EH (cell line): ENCODE data around the gene LCA5L.
A peak's percentile ranks its signal among the peaks of the same experiment; 100 is the strongest.
"Not testable (repeated sequence)": the region's sequence is repeated elsewhere in the genome, so short reads cannot be mapped to it uniquely, and the experiment has no call there.

Source experiments
- DNase-seq: peaks from one replicate; pipeline ENCODE4 v3.0.0-alpha.2; 2015; ENCODE audit warnings: low read depth

The LCA5L gene

GRCh38 chr21:39451332-39452206 lies 6.0 kb upstream of the LCA5L start, which contains the start of gene SH3BGR:
Gene SH3BGR (plus strand): TSS chr21:39451970. CDS start chr21:39452097, 127 bp downstream.
- no peak for DNase-seq

GRCh38 chr21:39447264-39447663 lies 1.7 kb upstream of the LCA5L start:
- no peak for DNase-seq

- DNase-seq, result peak; percentile 74
Observed at GRCh38 chr21:39444421-39445180, 977 bp downstream of the LCA5L start.

- DNase-seq, result peak; percentile 57
Observed at GRCh38 chr21:39441502-39442475, 3.8 kb downstream of the LCA5L start.

- DNase-seq, result no peak
Observed at GRCh38 chr21:39439232-39439631, 6.3 kb downstream of the LCA5L start.

GRCh38 chr21:39434950-39435349 lies 10.6 kb downstream of the LCA5L start:
- peak; percentile 25 for DNase-seq

- DNase-seq, result no peak
Observed at GRCh38 chr21:39430954-39431353, 14.6 kb downstream of the LCA5L start.

- DNase-seq, result peak; percentile 42
Observed at GRCh38 chr21:39430457-39430856, 15.1 kb downstream of the LCA5L start.

- no peak for DNase-seq
Observed at GRCh38 chr21:39430016-39430415, 15.6 kb downstream of the LCA5L start.

GRCh38 chr21:39429445-39429844 lies 16.1 kb downstream of the LCA5L start:
- DNase-seq, result no peak

- DNase-seq, result no peak
Observed at GRCh38 chr21:39422527-39423241, 22.9 kb downstream of the LCA5L start.

GRCh38 chr21:39419204-39419603 lies 26.4 kb downstream of the LCA5L start:
- DNase-seq, result not testable (repeated sequence)

GRCh38 chr21:39406065-39406464 lies 39.5 kb downstream of the LCA5L start:
- no peak for DNase-seq

GRCh38 chr21:39400173-39400572 lies 45.4 kb downstream of the LCA5L start:
- no peak for DNase-seq

- peak; percentile 14 for DNase-seq
Observed at GRCh38 chr21:39397646-39398385, 47.8 kb downstream of the LCA5L start.

- DNase-seq, result no peak
Observed at GRCh38 chr21:39392981-39393380, 52.6 kb downstream of the LCA5L start.

- DNase-seq, result no peak
Observed at GRCh38 chr21:39390212-39390765, 55.3 kb downstream of the LCA5L start.

- no peak for DNase-seq
Observed at GRCh38 chr21:39388811-39389155, 56.8 kb downstream of the LCA5L start.

- peak; percentile 81 for DNase-seq
Observed at GRCh38 chr21:39388038-39388810, 57.4 kb downstream of the LCA5L start.
